Trophoblast cell (in vitro differentiated cells and primary cell): ENCODE results near the gene C17orf78.

Source experiments
- DNase-seq, 2 donors: peaks; one replicate each; pipeline ENCODE4 v3.0.0-alpha.2; 2016
- H2AFZ ChIP-seq: 2 replicates; pipeline ENCODE4 v1.6.1; 2013; ENCODE audit warnings: low read length, moderate library complexity, mild to moderate bottlenecking; ENCODE audit not compliant: insufficient read depth, poor library complexity
- H2AK5ac ChIP-seq: 2 replicates; pipeline ENCODE4 v1.6.1; 2013; ENCODE audit warnings: mild to moderate bottlenecking, low read length
- H2BK120ac ChIP-seq: 2 replicates; pipeline ENCODE4 v1.6.1; 2013; ENCODE audit warnings: low read length, mild to moderate bottlenecking, moderate library complexity; ENCODE audit not compliant: insufficient read depth, poor library complexity
- H2BK12ac ChIP-seq: 2 replicates; pipeline ENCODE4 v1.6.1; 2013; ENCODE audit warnings: mild to moderate bottlenecking, low read length, moderate library complexity
- H2BK5ac ChIP-seq: 2 replicates; pipeline ENCODE4 v1.6.1; 2013; ENCODE audit warnings: low read length, low read depth, moderate library complexity, mild to moderate bottlenecking; ENCODE audit not compliant: poor library complexity
- H3K14ac ChIP-seq: 2 replicates; pipeline ENCODE4 v1.6.1; 2013; ENCODE audit warnings: mild to moderate bottlenecking, low read length
- H3K18ac ChIP-seq: 2 replicates; pipeline ENCODE4 v1.6.1; 2013; ENCODE audit warnings: mild to moderate bottlenecking, low read length
- H3K23ac ChIP-seq: 2 replicates; pipeline ENCODE4 v1.6.1; 2013; ENCODE audit warnings: low read length
- H3K27ac ChIP-seq: 2 replicates; pipeline ENCODE4 v1.5.1; 2013; ENCODE audit warnings: low read depth, mild to moderate bottlenecking, inconsistent platforms, low read length, moderate library complexity
- H3K27me3 ChIP-seq: 2 replicates; pipeline ENCODE4 v1.6.1; 2013; ENCODE audit warnings: inconsistent platforms, mild to moderate bottlenecking, low read length, moderate library complexity; ENCODE audit not compliant: insufficient read depth
- H3K36me3 ChIP-seq, 2 experiments: 1 replicate in 1 of 2; 2 replicates in 1 of 2; pipeline ENCODE4 v1.6.1; 2013; ENCODE audit warnings: low read length in 2 of 2, mild to moderate bottlenecking in 2 of 2, moderate library complexity in 1 of 2; ENCODE audit not compliant: insufficient read depth in 2 of 2, control insufficient read depth in 1 of 2
- H3K4ac ChIP-seq: 2 replicates; pipeline ENCODE4 v1.6.1; 2013; ENCODE audit warnings: low read depth, mild to moderate bottlenecking, low read length, moderate library complexity
- H3K4me1 ChIP-seq, 2 experiments: 1 replicate in 1 of 2; 2 replicates in 1 of 2; pipeline ENCODE4 v1.6.1; 2013; ENCODE audit warnings: low read length in 2 of 2, mild to moderate bottlenecking in 2 of 2, moderate library complexity in 1 of 2; ENCODE audit not compliant: insufficient read depth in 2 of 2, control insufficient read depth in 1 of 2
- H3K4me2 ChIP-seq: 2 replicates; pipeline ENCODE4 v1.6.1; 2013; ENCODE audit warnings: inconsistent platforms, mild to moderate bottlenecking, low read length, moderate library complexity
- H3K4me3 ChIP-seq: 2 replicates; pipeline ENCODE4 v1.5.1; 2013; ENCODE audit warnings: mild to moderate bottlenecking, low read depth, low read length, inconsistent platforms
- H3K79me1 ChIP-seq: one replicate; pipeline ENCODE4 v1.6.1; 2013; ENCODE audit warnings: low read length
- H3K79me2 ChIP-seq: 2 replicates; pipeline ENCODE4 v1.6.1; 2013; ENCODE audit warnings: low read length, mild to moderate bottlenecking; ENCODE audit not compliant: control insufficient read depth, insufficient read depth, poor library complexity
- H3K9ac ChIP-seq: 2 replicates; pipeline ENCODE4 v1.6.1; 2013; ENCODE audit warnings: mild to moderate bottlenecking, low read length
- H3K9me3 ChIP-seq: 2 replicates; pipeline ENCODE4 v1.6.1; 2013; ENCODE audit warnings: low read depth, mild to moderate bottlenecking, control low read depth, inconsistent platforms, low read length; ENCODE audit not compliant: insufficient read depth
- H4K12ac ChIP-seq: 2 replicates; pipeline ENCODE4 v1.6.1; 2013; ENCODE audit warnings: low read depth, mild to moderate bottlenecking, low read length, moderate library complexity
- H4K8ac ChIP-seq: 2 replicates; pipeline ENCODE4 v1.6.1; 2013; ENCODE audit warnings: low read depth, mild to moderate bottlenecking, low read length, moderate library complexity
- H4K91ac ChIP-seq: one replicate; pipeline ENCODE4 v1.6.1; 2013; ENCODE audit warnings: low read depth, mild to moderate bottlenecking, low read length, moderate library complexity
- WGBS: extraction: QIAGEN DNeasy Blood & Tissue Kit; methylation state at CpG from one replicate; pipeline ENCODE4 v1.1.7; 2013; ENCODE audit warnings: missing lambda C conversion rate; ENCODE audit not compliant: insufficient read length, insufficient coverage; ENCODE audit errors: extremely low coverage; 5-methylcytosine and 5-hydroxymethylcytosine counted together

Gene C17orf78

DNA sequence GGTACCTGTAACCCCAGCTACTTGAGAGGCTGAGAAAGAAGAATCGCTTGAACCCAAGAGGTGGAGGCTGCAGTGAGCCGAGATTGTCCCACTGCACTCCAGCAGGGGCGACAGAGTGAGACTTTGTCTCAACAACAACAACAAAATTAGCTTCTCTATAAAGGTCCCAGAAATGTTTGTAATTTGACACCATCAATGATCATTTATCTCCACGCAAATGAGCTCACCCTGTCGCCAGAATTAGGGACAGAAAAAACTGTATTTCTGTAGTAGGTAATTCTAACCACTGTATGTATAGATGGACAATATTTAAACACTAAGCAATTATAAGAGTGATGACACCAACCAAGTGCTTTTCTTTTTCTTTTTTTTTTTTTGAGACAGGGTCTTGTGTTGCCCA lies 10.7 kb downstream of the C17orf78 start:
- H3K14ac ChIP-seq = no peak overlapping the region
- H3K4me2 ChIP-seq = no peak overlapping the region
- no peaks in the 10 kb centered on the region for H3K4me1 ChIP-seq
- H3K27ac ChIP-seq = no peak overlapping the region
- no peak overlapping the region for H3K4ac ChIP-seq
- H2BK5ac ChIP-seq = no peak overlapping the region
- H4K8ac ChIP-seq = no peak overlapping the region
- no peak overlapping the region for H2BK120ac ChIP-seq
- no peak overlapping the region for H2BK12ac ChIP-seq
- no CpG with 5 or more reads among the region's 5 CpGs for WGBS
- H3K18ac ChIP-seq = no peak overlapping the region
- H3K36me3 ChIP-seq = no peaks in the 10 kb centered on the region
- no peaks in the 10 kb centered on the region for H3K79me2 ChIP-seq
- no peak overlapping the region for H3K4me3 ChIP-seq
- H2AK5ac ChIP-seq = no peak overlapping the region
- no peak overlapping the region for H3K9ac ChIP-seq
- no peak for DNase-seq
- H3K27me3 ChIP-seq = no peaks in the 10 kb centered on the region
- no peaks in the 10 kb centered on the region for H3K9me3 ChIP-seq
- H4K12ac ChIP-seq = no peak overlapping the region
- no peak overlapping the region for H3K23ac ChIP-seq
- H3K79me1 ChIP-seq = no peaks in the 10 kb centered on the region
- H2AFZ ChIP-seq = no peak overlapping the region
- no peak overlapping the region for H4K91ac ChIP-seq

DNA sequence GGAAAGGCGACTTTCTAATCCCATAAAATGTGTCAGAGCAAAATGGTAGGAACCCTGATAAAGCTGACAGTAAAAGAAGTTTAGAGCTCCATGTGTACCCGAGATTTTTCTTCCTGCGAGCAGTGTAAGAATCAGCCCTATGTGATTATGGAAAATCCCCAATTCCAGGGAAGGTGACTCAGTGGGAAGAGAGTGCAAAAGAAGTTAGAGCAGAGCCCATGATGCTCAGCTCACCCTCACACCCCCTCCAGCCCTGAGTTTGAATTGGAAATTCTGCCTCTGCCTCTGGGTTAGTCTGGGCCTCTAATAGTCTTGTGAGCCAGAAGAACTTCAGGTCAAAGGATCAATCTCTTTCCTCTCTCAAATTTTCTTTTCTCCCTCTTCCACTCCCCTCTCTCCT lies 12.5 kb downstream of the C17orf78 start:
- Histone ChIP-seq H3K23ac (no peak overlapping the region), H3K4ac (no peak overlapping the region), H3K4me2 (no peak overlapping the region), H3K36me3 (no peaks in the 10 kb centered on the region), H3K79me1 (no peaks in the 10 kb centered on the region), H3K27ac (no peak overlapping the region), H3K9me3 (no peaks in the 10 kb centered on the region), H3K18ac (no peak overlapping the region), H4K12ac (no peak overlapping the region), H2BK120ac (no peak overlapping the region), H2AFZ (no peak overlapping the region), H3K79me2 (no peaks in the 10 kb centered on the region), H3K27me3 (no peaks in the 10 kb centered on the region), H4K8ac (no peak overlapping the region), H2AK5ac (no peak overlapping the region), H3K4me3 (no peak overlapping the region), H2BK5ac (no peak overlapping the region), H3K4me1 (no peaks in the 10 kb centered on the region), H3K9ac (no peak overlapping the region), H2BK12ac (no peak overlapping the region), H3K14ac (no peak overlapping the region), H4K91ac (no peak overlapping the region)
- no peak for DNase-seq
- no CpG with 5 or more reads among the region's 3 CpGs for WGBS

DNA sequence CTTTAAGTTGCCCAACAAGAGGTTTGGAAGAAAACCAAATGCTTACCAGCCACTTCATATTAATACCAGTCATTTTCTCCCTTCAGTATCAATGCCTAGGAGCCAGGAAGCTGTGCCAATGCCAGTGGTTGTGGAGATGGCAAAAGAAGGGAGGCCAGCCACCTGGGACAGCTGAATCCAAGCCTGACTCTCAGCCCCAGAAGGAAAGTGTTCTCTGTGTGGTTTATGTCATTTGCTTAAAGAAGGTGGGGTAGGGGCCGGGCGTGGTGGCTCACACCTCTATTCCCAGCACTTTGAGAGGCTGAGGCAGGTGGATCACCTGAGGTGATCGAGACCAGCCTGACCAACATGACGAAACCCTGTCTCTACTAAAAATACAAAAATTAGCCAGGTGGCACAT lies 13.4 kb downstream of the C17orf78 start:
- Histone ChIP-seq H2BK12ac (no peak overlapping the region), H3K4me1 (no peaks in the 10 kb centered on the region), H3K36me3 (no peaks in the 10 kb centered on the region), H3K79me2 (no peaks in the 10 kb centered on the region), H3K79me1 (no peaks in the 10 kb centered on the region), H3K9ac (no peak overlapping the region), H4K91ac (no peak overlapping the region), H2AK5ac (no peak overlapping the region), H4K12ac (no peak overlapping the region), H3K27me3 (no peaks in the 10 kb centered on the region), H2AFZ (no peak overlapping the region), H2BK120ac (no peak overlapping the region), H3K27ac (no peak overlapping the region), H3K4ac (no peak overlapping the region), H3K4me3 (no peak overlapping the region), H4K8ac (no peak overlapping the region), H3K14ac (no peak overlapping the region), H3K9me3 (no peaks in the 10 kb centered on the region), H2BK5ac (no peak overlapping the region), H3K18ac (no peak overlapping the region), H3K23ac (no peak overlapping the region), H3K4me2 (no peak overlapping the region)
- no CpG with 5 or more reads among the region's 4 CpGs for WGBS
- DNase-seq = no peak

DNA sequence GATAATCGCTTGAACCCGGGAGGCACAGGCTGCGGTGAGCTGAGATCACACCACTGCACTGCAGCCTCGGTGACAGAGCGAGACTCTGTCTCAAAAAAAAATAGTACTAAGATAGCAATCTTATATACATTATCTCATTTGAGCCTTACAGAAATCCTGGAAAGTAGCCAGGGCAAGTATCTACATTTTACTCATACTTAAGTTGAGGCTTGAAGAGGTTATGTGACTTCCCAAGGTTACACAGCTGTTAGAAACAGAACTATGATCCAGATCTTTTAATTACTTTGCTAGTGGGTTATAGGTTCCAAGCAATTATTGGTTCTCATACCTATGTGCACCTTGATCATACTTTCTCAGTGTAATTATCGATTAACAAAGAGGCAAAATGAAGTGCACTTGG lies 15.4 kb downstream of the C17orf78 start:
- H4K12ac ChIP-seq = no peak overlapping the region
- no peaks in the 10 kb centered on the region for H3K27me3 ChIP-seq
- H4K8ac ChIP-seq = no peak overlapping the region
- no peak for DNase-seq
- no peak overlapping the region for H3K4me3 ChIP-seq
- no peaks in the 10 kb centered on the region for H3K79me2 ChIP-seq
- no peak overlapping the region for H2BK5ac ChIP-seq
- H2AK5ac ChIP-seq = no peak overlapping the region
- no peak overlapping the region for H3K23ac ChIP-seq
- no peak overlapping the region for H2BK12ac ChIP-seq
- no peaks in the 10 kb centered on the region for H3K9me3 ChIP-seq
- no CpG with 5 or more reads among the region's 6 CpGs for WGBS
- no peak overlapping the region for H3K18ac ChIP-seq
- no peak overlapping the region for H3K14ac ChIP-seq
- H3K4ac ChIP-seq = no peak overlapping the region
- no peak overlapping the region for H3K27ac ChIP-seq
- no peaks in the 10 kb centered on the region for H3K4me1 ChIP-seq
- H3K79me1 ChIP-seq = no peaks in the 10 kb centered on the region
- H3K9ac ChIP-seq = no peak overlapping the region
- no peak overlapping the region for H4K91ac ChIP-seq
- no peak overlapping the region for H2AFZ ChIP-seq
- H2BK120ac ChIP-seq = no peak overlapping the region
- no peaks in the 10 kb centered on the region for H3K36me3 ChIP-seq
- no peak overlapping the region for H3K4me2 ChIP-seq
